Measurements from ENCODE around the gene C19orf33.

The C19orf33 gene

GRCh38 chr19:38281811-38282566 lies 22.1 kb upstream of the C19orf33 start:
- no peak for TF ChIP-seq CTCF (IDR thresholded peaks at IDR 0.05; ENCODE audit: extremely low read depth, missing control alignments)
- no peak for DNase-seq (ENCODE audit: low spot score)

GRCh38 chr19:38283271-38283670 lies 20.8 kb upstream of the C19orf33 start:
- no peak for DNase-seq (ENCODE audit: low spot score)
- TF ChIP-seq CTCF (IDR thresholded peaks at IDR 0.05; ENCODE audit: extremely low read depth, missing control alignments), result no peak

- no peak for TF ChIP-seq CTCF (IDR thresholded peaks at IDR 0.05; ENCODE audit: extremely low read depth, missing control alignments)
- peak; percentile 62 for DNase-seq (ENCODE audit: low spot score)
These were observed 19.6 kb upstream of the C19orf33 start for GRCh38 chr19:38284422-38284821.

GRCh38 chr19:38285567-38285966 lies 18.5 kb upstream of the C19orf33 start:
- no peak for DNase-seq (ENCODE audit: low spot score)
- TF ChIP-seq CTCF (IDR thresholded peaks at IDR 0.05; ENCODE audit: extremely low read depth, missing control alignments), result no peak

- TF ChIP-seq CTCF (IDR thresholded peaks at IDR 0.05; ENCODE audit: extremely low read depth, missing control alignments), result no peak
- no peak for DNase-seq (ENCODE audit: low spot score)
These were observed 16.4 kb upstream of the C19orf33 start for GRCh38 chr19:38287604-38288003.

GRCh38 chr19:38288123-38288855 lies 15.8 kb upstream of the C19orf33 start:
- no peak for TF ChIP-seq CTCF (IDR thresholded peaks at IDR 0.05; ENCODE audit: extremely low read depth, missing control alignments)
- no peak for DNase-seq (ENCODE audit: low spot score)

GRCh38 chr19:38289955-38290354 lies 14.1 kb upstream of the C19orf33 start:
- DNase-seq (ENCODE audit: low spot score), result no peak

More at GRCh38 chr19:38289955-38290354, 14.1 kb upstream of the C19orf33 start:
- TF ChIP-seq CTCF (IDR thresholded peaks at IDR 0.05; ENCODE audit: extremely low read depth, missing control alignments), result no peak
